Measurements from ENCODE around the gene CRBN. TPM values are rescaled to one million over a fixed set of nuclear protein-coding genes. Genes with fewer than 3 reads are reported as not detected.

Gene CRBN
- polyA plus RNA-seq, 1 of the 3 experiments (the other 2 are of a cell fraction): 17.5 TPM

DNA sequence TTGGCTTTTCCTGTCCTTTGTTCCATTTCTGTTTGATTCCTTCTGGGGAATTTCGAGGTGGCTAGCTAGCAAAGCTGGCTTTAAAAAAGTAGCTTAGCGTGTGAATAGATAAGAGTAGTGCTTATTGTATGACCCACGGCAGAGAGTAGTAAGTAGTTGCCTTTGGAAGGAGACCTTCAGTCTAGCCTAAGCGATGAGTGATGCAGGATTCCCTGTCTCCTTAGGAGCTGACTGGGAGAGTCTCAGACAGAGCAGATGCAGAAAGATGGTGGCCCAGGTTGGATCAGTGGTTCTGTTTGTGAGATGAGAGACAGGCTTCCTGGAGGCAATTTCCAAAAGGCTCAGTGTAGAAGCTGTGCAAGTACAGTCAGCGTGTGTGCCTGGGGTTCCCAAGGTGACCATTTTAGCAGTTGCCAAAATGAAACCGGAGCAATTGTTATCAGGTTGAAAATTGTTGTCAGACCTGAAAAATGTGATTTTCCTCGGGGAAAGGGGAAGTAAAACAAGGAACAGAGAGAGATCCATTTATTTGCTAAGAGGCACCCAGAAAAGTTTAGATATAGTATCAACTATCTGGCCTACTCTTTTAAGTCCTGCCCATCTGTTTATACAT lies 68.6 kb downstream of the CRBN start:
- WGBS (ENCODE audit: low lambda C conversion rate): 44% methylated on average over 7 of the region's 7 CpGs
- Histone ChIP-seq H3K4me3 (ENCODE audit: low read depth in 2 of 2, low read length in 1 of 2) (no peak overlapping the region), H3K27ac (ENCODE audit: low read depth in 2 of 2, low read length in 1 of 2) (no peak overlapping the region), H3F3A (replicated peaks; ENCODE audit: insufficient read depth) (no peaks in the 10 kb centered on the region), H3K4me2 (no peak overlapping the region), H3K79me2 (ENCODE audit: insufficient read depth) (no peaks in the 10 kb centered on the region), H3K9ac (no peak overlapping the region), H3K36me3 (replicated peaks in 1 of 2; ENCODE audit: control insufficient read depth in 1 of 2, insufficient read depth in 2 of 2, low read length in 1 of 2) (no peaks in the 10 kb centered on the region), H3K9me3 (no peaks in the 10 kb centered on the region), H3K4me1 (ENCODE audit: control insufficient read depth in 1 of 2, insufficient read depth in 2 of 2, low read depth in 1 of 2, low read length in 1 of 2) (no peaks in the 10 kb centered on the region), H4K20me1 (ENCODE audit: insufficient read depth) (no peaks in the 10 kb centered on the region), H3K27me3 (ENCODE audit: insufficient read depth) (no peaks in the 10 kb centered on the region), H2AFZ (ENCODE audit: low read depth) (no peak overlapping the region), H3K9me2 (no peaks in the 10 kb centered on the region)
- ChIA-PET POLR2A (no interaction called here), CTCF (no interaction called here)
- no peak for DNase-seq
- no peak for TF ChIP-seq JUND (IDR thresholded peaks at IDR 0.05)
- no peak for TF ChIP-seq RFX5 (IDR thresholded peaks at IDR 0.05; ENCODE audit: low read length)
- TF ChIP-seq, protein P1, sequence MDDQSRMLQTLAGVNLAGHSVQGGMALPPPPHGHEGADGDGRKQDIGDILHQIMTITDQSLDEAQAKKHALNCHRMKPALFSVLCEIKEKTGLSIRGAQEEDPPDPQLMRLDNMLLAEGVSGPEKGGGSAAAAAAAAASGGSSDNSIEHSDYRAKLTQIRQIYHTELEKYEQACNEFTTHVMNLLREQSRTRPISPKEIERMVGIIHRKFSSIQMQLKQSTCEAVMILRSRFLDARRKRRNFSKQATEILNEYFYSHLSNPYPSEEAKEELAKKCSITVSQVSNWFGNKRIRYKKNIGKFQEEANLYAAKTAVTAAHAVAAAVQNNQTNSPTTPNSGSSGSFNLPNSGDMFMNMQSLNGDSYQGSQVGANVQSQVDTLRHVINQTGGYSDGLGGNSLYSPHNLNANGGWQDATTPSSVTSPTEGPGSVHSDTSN (IDR thresholded peaks at IDR 0.05): no peak
- TF ChIP-seq SIN3A (IDR thresholded peaks at IDR 0.05; ENCODE audit: borderline replicate concordance, low read depth, low read length): no peak

DNA sequence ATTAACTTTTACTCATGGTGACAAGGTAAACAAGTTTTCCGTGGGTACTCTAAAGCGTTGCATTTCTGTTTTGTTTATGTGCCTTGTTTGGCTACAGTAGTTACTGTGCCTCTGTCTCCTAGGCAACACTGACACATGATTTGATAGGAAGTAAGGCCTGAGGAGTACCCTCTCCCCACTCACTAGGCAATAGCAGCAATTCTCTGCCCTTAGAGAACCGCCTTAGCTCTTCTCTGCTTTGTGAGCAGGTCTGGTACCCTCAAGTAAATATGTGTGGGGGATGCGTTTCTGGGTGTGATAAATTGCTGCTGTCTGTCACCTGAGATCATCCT lies 69.2 kb downstream of the CRBN start, which contains the start of gene IL5RA:
Gene IL5RA, minus strand, starts transcription at position 76 of the 332 bp plus-strand sequence. CDS start 5,390 bp downstream, outside the sequence.
- H3K9me2 ChIP-seq: no peaks in the 10 kb centered on the region
- no peak within 1 kb of the TSS for H3K9ac ChIP-seq
- ChIA-PET POLR2A (no interaction called here), CTCF (no interaction called here)
- H4K20me1 ChIP-seq (ENCODE audit: insufficient read depth): no peaks in the 10 kb centered on the region
- no peaks in the 10 kb centered on the region for H3F3A ChIP-seq (replicated peaks; ENCODE audit: insufficient read depth)
- no peak within 1 kb of the TSS for H3K4me3 ChIP-seq (ENCODE audit: low read depth in 2 of 2, low read length in 1 of 2)
- WGBS (ENCODE audit: low lambda C conversion rate): 52% methylated on average over 2 of the region's 4 CpGs
- TF ChIP-seq TAF1 (IDR thresholded peaks at IDR 0.05; ENCODE audit: borderline replicate concordance, low read depth, low read length) (no peak), EZH2phosphoT487 (IDR thresholded peaks at IDR 0.05; ENCODE audit: borderline replicate concordance, low read depth) (no peak), RCOR1 (IDR thresholded peaks at IDR 0.05; ENCODE audit: low read length) (no peak), CHD2 (IDR thresholded peaks at IDR 0.05; ENCODE audit: low read length, partially characterized antibody) (no peak), MXI1 (IDR thresholded peaks at IDR 0.05; ENCODE audit: low read depth, low read length) (no peak), NRF1 (IDR thresholded peaks at IDR 0.05; ENCODE audit: low read depth, low read length) (no peak), JUND (IDR thresholded peaks at IDR 0.05) (no peak)
- TF ChIP-seq, protein P2, sequence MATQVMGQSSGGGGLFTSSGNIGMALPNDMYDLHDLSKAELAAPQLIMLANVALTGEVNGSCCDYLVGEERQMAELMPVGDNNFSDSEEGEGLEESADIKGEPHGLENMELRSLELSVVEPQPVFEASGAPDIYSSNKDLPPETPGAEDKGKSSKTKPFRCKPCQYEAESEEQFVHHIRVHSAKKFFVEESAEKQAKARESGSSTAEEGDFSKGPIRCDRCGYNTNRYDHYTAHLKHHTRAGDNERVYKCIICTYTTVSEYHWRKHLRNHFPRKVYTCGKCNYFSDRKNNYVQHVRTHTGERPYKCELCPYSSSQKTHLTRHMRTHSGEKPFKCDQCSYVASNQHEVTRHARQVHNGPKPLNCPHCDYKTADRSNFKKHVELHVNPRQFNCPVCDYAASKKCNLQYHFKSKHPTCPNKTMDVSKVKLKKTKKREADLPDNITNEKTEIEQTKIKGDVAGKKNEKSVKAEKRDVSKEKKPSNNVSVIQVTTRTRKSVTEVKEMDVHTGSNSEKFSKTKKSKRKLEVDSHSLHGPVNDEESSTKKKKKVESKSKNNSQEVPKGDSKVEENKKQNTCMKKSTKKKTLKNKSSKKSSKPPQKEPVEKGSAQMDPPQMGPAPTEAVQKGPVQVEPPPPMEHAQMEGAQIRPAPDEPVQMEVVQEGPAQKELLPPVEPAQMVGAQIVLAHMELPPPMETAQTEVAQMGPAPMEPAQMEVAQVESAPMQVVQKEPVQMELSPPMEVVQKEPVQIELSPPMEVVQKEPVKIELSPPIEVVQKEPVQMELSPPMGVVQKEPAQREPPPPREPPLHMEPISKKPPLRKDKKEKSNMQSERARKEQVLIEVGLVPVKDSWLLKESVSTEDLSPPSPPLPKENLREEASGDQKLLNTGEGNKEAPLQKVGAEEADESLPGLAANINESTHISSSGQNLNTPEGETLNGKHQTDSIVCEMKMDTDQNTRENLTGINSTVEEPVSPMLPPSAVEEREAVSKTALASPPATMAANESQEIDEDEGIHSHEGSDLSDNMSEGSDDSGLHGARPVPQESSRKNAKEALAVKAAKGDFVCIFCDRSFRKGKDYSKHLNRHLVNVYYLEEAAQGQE (IDR thresholded peaks at IDR 0.05; ENCODE audit: low read depth, low read length): no peak
- no peaks in the 10 kb centered on the region for H3K9me3 ChIP-seq
- H3K4me2 ChIP-seq: no peak within 1 kb of the TSS
- no peak within 1 kb of the TSS for H3K27ac ChIP-seq (ENCODE audit: low read depth in 2 of 2, low read length in 1 of 2)
- H3K79me2 ChIP-seq (ENCODE audit: insufficient read depth): no peaks in the 10 kb centered on the region
- no peak within 1 kb of the TSS for H2AFZ ChIP-seq (ENCODE audit: low read depth)
- DNase-seq: peak; percentile 22
- no peaks in the 10 kb centered on the region for H3K4me1 ChIP-seq (ENCODE audit: control insufficient read depth in 1 of 2, insufficient read depth in 2 of 2, low read depth in 1 of 2, low read length in 1 of 2)
- H3K36me3 ChIP-seq (replicated peaks in 1 of 2; ENCODE audit: control insufficient read depth in 1 of 2, insufficient read depth in 2 of 2, low read length in 1 of 2): no peaks in the 10 kb centered on the region
- H3K27me3 ChIP-seq (ENCODE audit: insufficient read depth): no peaks in the 10 kb centered on the region
